SKM-1 treated with dmso at 0.1 percent for 144 hours (cell line): ENCODE measurements around the gene USP34.
"Not testable (repeated sequence)": the region's sequence is repeated elsewhere in the genome, so short reads cannot be mapped to it uniquely, and the experiment has no call there.

Experiments used
- DNase-seq: peaks from one replicate; lab custom pipeline; 2025; ENCODE audit not compliant: unreplicated experiment; lab: John Stamatoyannopoulos, UW

The USP34 gene

DNA sequence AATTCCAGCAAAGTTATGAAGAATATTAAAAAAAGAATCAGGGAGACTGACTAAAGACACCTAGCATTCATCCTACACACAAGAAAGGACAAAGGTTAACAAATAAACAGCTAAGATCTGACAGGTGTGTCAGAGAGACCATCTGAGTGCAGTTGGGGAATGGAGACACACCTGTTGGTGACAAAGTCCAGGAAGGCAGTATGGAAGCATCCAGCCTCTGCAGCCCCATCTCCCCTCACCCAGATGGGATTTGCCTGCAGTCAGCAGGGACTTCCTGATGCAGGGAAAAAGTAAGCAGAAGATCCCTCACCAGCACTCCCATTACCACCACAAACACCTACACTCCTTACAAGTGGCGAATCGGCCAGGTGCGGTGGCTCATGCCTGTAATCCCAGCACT is 37.9 kb downstream of the USP34 start:
- no peak for DNase-seq

DNA sequence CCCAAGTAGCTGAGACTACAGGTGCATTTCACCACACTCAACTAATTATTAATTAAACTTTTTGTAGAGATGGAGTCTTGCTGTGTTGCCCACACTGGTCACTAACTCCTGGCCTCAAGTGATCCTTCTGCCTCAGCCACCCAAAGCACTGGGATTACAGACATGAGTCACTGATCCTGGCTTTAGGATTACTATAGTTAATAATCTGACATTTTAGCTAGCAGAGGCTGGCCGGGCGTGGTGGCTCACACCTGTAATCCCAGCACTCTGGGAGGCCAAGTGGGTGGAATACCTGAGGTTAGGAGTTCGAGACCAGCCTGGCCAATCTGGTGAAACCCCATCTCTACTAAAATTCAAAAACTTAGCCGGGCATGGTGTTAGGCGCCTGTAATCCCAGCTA is 39.5 kb downstream of the USP34 start:
- no peak for DNase-seq

DNA sequence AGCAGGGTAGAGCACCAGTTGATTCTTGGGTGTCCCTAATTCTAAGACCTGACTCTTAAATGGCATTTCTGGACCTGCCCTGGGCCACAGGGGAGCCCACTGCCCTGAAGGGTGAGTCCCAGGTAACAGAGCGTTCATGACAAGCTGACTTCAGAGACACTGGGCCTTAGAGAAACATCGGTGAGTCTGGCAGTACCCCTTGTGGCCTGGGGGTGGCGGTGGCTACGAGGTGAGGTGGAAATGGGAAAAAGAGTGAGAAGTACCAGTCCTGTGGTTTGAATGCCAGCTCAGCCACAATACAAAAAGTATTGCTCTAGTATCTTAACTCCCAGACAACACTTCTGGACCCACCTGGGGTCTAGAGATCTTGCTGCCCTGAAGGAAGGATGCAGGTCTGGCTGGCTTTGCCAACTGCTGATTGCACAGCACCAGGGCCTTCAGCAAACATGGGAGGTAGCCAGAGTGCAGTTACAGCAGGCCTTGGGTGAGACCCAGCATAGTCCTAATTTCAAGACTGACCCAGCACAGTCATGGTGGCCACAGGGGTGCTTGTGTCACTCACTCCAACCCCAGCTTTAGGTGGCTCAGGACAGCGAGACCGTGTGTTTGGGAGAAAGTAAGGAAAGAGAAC is 44.5 kb downstream of the USP34 start:
- peak; percentile 73 for DNase-seq

DNA sequence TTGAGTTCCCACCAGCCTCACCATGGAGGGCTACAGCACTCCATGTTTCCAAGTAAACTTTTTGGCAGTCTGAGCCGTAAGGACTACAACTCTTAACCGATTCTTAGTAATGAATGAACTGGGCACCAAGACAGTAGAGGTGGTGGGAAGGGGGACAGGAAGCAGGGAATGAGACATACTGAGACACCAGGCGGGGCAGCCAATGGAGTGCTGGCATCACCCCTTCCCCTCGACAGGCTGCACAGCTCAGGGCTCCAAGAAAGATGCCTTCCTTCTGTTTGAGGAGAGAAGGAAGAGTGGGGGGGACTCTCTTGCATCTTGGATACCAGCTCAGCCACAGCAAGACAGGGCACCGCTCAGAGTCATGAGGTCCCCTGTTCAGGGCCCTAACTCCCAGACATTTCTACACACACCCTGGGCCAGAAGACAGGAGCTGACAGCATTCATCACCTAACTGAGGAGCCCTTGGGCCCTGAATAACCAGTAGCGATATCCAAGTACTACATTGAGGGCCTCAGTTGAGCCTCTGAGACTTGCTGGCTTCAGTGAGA is 45.2 kb downstream of the USP34 start:
- DNase-seq, result no peak

DNA sequence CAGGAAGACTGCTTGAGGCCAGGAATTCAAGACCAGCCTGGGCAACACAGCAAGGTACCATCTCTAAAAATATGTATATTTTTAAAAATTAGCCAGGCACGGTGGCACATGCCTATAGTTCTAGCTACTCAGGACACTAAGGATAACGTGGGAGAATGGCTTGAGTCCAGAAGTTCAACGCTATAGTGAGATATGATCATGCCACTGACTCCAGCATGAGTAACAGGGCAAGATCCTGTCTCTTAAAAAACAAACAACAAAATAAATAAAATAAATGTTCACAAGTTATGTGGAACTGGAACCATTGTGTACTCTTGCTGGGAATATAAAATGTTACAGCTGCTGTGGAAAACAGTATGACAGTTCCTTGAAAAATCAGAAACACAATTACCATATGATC is 47.2 kb downstream of the USP34 start:
- DNase-seq, result no peak

DNA sequence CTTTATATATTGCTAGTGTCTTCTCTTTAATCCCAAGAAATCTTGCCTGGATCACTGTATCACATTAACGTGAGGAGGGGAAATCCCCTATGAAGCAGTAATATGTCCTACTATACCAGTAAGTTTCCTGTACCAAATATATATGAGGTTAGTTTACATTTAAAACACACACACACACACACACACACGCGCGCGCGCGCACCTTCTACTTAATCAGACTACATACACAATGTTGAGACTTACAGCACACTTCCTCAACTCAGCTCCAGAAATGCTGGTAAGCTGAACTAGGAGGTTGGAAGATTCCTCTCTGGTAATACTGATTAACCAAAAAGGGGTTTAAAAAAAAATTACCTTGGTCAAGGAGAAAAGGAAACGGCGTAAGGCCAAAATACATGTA is 49.3 kb downstream of the USP34 start:
- DNase-seq, result no peak

DNA sequence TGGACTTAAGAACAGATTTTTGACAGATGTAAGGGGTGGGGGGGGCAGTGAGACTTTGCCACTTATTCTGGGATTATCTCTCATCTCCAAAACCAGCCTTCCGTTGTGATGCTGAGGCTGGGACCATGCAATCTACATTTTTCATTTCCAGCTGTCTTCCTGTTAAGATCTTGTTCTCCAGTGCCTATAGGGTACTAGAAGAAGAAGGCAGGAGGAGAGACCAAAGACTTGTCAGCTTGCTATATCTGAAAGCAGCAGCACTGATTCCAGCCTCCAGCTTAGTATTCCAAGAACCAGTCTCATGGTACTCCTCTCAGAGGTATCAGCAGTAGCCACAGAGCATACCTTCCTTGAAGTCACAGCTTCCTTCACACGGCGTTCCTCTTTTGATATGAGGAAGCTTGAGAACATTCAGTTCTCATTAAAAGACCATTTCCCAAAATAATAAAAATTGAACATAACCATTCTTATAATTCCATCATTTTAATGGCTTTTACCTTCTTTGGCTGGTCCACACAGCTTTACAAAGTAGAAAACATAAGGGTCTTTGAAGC is 49.8 kb downstream of the USP34 start:
- DNase-seq, result peak; percentile 20

DNA sequence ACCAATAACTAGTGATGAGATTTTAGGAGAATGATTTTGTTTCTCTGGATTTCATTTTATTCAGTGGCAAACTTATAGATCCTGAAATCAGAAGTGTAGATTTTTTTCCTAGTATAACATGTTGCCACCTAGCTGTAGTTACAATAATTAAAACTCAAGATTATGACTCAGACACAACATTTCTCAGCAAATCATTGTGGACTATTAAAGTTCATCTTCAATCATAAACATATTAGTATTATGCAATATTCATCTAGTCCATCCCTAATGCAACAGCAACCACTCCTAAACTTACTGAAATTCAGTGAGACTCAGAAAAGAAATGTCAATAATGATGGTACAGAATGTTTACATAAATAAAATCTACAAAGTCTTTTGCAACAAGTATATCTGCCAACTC is 51.3 kb downstream of the USP34 start:
- no peak for DNase-seq

DNA sequence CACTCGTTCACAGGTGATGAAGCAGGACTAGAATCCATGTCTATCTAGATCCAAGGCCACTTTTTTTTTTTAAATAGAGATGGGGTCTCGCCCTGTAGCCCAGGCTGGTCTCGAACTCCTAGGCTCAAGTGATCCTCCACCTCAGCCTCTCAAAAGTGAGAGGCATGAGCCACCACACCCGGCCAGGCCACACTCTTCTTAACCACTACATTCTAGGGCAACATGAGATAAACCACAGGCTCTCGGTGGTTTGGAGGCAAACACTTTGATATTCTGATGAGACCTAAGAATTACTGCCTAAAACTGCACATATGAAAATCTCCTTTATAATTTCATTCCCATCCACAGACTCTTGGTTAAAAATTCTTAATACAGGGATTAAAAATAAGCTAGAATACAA is 51.8 kb downstream of the USP34 start:
- no peak for DNase-seq

DNA sequence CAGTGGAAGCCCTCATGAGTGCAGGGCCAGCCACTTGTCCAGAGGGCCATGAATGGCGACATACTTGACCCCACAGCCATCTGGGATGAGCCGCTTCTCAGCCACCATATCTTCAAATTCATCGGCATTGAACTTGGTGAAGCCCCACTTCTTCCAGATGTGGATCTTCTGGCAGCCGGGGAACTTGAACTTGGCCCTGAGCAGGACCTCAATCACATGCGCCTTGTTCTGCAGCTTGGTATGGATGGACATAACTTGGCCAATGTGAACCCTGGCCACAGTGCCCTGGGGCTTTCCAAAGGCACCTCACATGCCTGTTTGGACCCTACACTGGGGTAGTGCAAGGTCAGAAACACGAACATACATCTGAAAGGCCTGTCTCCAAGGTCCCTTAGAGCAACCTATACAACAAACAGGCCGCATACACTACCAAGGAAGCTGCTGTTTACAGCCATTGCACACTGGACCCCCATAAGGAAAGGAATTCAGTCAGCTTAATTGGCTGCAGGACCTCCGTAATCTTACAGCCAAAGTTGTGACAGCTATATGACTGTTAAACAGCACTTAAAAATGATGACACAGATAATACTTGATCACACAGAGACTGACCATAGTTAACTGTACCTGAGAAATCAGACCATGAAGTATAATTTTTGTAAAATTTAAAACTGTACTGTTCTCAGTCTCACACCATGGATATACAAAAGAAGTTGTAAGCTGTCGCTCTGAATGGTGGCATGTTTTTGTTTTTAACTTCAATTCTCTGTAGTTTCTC is 53.8 kb downstream of the USP34 start:
- no peak for DNase-seq

DNA sequence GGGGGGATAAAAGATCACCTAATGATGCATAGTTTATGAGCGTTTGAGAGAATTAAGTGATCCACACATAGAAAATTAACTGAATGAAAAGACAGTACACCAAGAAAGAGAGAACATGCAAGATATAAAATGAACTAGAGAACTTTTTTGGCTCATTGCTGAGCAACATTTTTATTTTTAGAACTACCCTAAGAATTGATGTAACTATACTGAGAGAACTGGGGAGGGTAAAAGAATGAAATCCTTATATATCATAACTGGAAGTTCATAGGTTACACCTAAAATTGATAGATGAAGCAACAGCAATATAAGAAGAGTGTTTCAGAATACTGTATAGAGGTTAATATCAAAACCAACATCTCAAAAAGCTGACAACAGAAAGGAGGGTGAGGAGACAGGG is 55.6 kb downstream of the USP34 start:
- DNase-seq, result no peak

DNA sequence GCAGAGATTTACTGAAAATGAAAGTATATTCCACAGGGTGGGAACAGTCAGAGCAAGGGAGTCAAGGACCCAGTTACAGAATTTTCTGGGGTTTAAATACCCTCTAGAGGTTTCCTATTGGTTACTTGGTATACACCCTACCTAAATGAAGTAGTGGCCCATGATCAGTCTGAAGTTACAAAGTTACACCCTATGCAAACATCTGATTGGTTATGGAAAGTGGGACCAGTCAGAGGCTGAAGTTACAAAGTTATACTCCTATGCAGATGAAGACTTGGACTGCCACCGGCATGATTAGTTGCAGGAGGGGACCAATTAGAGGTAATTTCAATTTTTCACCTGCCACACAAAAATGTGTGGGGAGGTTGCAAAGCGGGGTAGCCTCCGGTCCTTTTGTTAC is 56.2 kb downstream of the USP34 start:
- DNase-seq, result no peak

DNA sequence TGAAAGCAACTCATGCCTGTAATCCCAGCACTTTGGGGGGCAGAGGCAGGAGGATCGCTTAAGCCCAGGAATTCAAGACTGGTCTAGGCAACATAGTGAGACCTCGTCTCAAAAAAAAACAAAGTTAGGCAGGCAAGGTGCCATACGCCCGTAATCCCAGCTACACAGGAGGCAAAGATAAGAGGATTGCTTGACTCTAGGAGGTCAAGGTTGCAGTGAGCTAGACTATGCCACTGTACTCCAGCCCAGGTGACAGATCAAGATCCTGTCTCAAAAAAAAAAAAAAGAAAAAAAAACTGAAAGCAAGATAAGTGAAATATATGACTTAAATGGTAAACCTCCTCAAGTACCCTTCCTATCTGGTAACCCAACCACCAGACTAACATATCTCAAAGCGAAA is 59.8 kb downstream of the USP34 start:
- no peak for DNase-seq

DNA sequence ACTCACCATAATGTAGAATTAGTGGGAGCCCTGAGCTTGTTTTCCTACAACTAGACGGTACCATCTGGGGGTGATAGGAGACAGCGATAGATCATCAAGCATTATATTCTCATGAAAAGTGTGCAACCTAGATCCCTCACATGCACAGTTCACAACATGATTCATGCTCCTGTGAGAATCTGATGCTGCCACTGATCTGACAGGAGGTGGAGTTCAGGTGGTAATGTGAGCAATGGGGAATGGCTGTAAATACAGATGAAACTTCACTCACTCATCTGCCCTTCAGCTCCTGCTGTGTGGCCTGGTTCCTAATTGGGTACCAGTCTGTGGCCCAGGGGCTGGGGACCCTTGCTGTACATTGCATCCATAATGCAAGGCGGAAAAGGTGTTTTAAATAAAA is 60.7 kb downstream of the USP34 start:
- no peak for DNase-seq

DNA sequence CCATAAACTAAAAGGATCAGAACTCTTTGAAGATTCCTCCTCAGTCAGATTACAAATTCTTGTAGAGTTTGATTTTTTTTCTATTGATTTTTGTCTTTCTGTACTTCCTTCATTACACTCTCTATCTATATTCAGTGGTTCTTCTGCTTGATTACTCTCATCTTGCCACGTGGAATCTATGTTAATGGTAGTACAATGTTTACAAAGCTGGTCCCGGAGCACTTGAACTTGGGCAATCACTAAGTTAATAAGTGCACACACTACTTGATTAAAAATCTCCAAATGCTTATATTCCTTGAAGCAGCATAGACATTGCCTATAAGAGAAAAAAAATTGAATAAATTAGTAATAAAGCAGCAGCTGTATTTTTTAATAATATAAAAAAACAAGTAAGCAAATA is 65.1 kb downstream of the USP34 start:
- no peak for DNase-seq

DNA sequence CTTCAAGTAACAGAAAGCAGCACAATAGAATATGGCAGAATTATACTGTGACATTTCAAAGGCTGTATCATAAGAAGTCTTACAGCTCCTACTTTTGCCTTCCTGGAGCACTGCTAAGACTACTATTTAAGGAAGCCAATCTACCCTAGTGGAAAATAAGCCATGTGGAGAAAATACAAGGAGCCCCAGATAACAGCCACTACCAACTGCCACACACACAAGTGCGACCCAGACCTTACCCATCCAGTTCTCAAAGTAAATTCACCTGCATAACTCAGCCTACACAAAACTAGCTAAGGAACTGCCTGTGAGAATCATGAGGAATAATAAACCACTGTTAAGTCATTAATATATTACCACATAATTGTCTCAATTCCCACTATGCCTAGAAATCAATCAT is 66.4 kb downstream of the USP34 start:
- DNase-seq, result no peak

DNA sequence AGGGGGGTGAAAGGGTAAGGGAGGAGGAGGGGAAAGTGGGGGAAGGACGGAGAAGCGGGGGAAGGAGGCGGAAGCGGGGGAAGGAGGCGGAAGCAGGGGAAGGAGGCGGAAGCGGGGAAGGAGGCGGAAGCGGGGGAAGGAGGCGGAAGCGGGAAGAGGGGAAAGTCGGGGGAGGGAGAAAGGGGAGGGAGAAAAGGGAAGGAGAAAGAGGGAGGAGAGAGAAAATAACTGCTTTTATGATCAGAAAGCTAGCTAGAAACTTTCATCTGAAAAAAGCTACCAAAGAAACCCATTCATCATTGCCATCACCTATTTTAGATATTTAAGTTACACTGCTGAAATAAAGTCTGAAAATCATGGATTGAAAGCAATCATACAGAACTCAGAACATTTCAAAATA is 72.5 kb downstream of the USP34 start:
- no peak for DNase-seq

DNA sequence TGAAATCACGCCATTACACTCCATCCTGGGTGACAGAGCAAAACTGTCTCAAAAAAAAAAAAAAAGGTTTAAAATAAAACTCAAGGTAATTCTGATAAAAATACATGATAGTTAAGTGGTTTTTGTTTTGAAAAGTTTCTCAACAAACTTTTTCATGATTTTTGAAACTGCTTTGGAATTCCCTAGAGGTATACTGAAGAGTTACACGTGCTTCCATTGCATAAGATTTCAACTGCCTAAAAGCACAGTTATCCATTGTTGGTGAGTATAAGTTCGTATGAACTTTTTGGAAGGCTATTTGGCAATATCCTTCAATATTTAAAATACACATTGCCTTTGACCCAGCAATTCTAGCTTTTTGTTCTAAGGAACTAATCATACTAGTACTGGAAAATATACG is 74.9 kb downstream of the USP34 start:
- no peak for DNase-seq

DNA sequence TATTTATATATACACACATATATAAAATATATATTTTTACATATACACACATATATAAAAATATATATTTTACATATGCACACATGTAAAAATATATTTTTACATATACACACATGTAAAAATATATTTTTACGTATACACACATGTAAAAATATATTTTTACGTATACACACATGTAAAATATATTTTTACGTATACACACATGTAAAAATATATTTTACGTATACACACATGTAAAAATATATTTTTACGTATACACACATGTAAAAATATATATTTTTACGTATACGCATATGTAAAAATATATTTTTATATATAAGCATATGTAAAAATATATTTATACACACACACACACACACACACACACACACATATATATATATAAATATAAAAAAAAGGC is 83.3 kb downstream of the USP34 start:
- not testable (repeated sequence) for DNase-seq

DNA sequence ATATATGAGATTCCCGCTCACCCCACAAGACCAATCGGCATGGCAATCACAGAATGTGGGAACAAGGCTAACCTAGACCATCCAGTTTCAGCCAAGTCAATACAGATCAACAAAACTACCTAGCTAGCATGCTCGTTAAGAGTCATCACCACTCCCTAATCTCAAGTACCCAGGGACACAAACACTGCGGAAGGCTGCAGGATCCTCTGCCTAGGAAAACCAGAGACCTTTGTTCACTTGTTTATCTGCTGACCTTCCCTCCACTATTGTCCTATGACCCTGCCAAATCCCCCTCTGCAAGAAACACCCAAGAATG is 90.0 kb downstream of the USP34 start:
- DNase-seq, result not testable (repeated sequence)

DNA sequence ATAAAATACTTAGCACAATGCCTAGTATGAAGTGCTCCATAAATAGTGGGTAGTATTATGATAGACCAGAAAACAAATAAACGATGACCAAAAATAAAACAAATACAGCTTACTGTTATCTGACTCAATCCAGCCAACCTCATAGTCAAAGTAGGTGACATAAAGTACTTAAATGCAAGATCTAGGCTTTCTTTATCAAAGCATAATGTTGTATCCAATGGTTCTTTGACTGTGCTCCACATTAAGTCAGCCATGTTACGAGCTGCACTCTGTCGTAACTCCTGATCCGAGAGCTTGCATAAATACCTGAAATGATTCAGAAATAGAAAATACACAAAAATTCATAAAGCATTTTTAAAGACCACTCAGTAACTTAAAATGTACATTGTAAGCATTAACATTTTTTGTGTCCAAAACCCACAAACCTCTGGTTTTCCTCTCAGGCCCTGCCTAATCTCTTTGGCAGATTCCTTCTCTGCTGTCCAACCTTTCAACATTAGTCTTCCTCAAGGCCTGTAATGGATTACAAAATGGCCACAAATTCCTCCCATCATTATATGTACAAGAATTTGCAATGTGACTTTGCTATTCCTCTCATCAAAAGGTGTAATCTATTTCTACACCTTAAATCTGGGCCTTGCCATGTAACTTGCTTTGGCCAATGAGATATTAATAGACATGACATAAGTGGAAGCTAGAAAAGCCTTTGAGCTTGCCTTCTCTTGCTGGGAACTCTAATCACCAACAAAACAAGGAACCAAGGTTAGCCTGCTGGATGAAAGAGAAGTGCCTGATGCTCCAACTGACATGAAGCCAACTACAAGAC is 90.6 kb downstream of the USP34 start:
- DNase-seq, result no peak

DNA sequence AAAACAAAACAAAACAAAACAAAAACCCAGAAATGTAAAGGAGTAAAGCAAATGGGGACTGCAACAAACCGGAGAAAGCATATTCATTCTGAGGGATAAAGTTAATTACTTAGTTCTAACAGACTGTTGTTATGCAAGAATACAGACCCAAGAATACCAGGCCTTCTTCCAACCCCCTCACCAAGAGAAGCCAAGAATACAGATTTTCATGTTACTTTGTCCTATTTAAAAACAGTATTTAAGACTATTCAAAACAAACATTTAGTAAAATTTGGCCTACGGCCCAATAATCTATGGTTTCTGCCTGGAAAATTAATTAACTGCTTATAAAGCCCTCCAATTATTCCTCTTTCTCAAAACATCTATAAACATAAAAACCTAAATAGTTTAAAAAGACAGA is 91.4 kb downstream of the USP34 start:
- no peak for DNase-seq
